BLaER1 (cell line): ENCODE data around the gene PLD1.

Source experiments
- H3K27ac ChIP-seq: shearing (Covaris generic); formaldehyde crosslinking; 2 replicates; pipeline ENCODE4 v1.8.1; 2022
- H3K27me3 ChIP-seq: shearing (Covaris generic); formaldehyde crosslinking; 2 replicates; pipeline ENCODE4 v1.8.1; 2022
- H3K36me3 ChIP-seq: shearing (Covaris generic); formaldehyde crosslinking; 2 replicates; pipeline ENCODE4 v1.8.1; 2022
- H3K4me1 ChIP-seq: shearing (Covaris generic); formaldehyde crosslinking; 2 replicates; pipeline ENCODE4 v1.8.1; 2022
- H3K4me2 ChIP-seq: shearing (Covaris generic); formaldehyde crosslinking; 2 replicates; pipeline ENCODE4 v1.8.1; 2022
- H3K4me3 ChIP-seq: shearing (Covaris generic); formaldehyde crosslinking; 2 replicates; pipeline ENCODE4 v1.8.1; 2022
- H3K9ac ChIP-seq: shearing (Covaris generic); formaldehyde crosslinking; 2 replicates; pipeline ENCODE4 v1.8.1; 2022
- H3K9me3 ChIP-seq: shearing (Covaris generic); formaldehyde crosslinking; 2 replicates; pipeline ENCODE4 v1.8.1; 2022
- H4K20me1 ChIP-seq: shearing (Covaris generic); formaldehyde crosslinking; 2 replicates; pipeline ENCODE4 v1.8.1; 2022
- Cebpa-rat ChIP-seq: shearing (Covaris generic); IDR thresholded peaks from 2 replicates; pipeline ENCODE4 v1.8.1; 2022

The PLD1 gene

GRCh38 chr3:171551296-171551695, 259.0 kb downstream of the PLD1 start:
- no peak overlapping the region for H3K9ac ChIP-seq

More at GRCh38 chr3:171551296-171551695, 259.0 kb downstream of the PLD1 start:
- Histone ChIP-seq H3K27ac (no peak overlapping the region), H3K36me3 (no peaks in the 10 kb centered on the region), H3K27me3 (no peaks in the 10 kb centered on the region), H3K4me2 (no peak overlapping the region), H3K4me1 (no peaks in the 10 kb centered on the region), H3K9me3 (no peaks in the 10 kb centered on the region), H3K4me3 (no peak overlapping the region), H4K20me1 (no peaks in the 10 kb centered on the region)
- no peak for TF ChIP-seq Cebpa-rat
